Anterior cingulate cortex (tissue), 58 donors: ENCODE results near the gene HNRNPM.

Source experiments
- DNase-seq, 58 donors: peaks; one replicate each; lab custom pipeline; 2025; lab: John Stamatoyannopoulos, UW

The HNRNPM gene

DNA sequence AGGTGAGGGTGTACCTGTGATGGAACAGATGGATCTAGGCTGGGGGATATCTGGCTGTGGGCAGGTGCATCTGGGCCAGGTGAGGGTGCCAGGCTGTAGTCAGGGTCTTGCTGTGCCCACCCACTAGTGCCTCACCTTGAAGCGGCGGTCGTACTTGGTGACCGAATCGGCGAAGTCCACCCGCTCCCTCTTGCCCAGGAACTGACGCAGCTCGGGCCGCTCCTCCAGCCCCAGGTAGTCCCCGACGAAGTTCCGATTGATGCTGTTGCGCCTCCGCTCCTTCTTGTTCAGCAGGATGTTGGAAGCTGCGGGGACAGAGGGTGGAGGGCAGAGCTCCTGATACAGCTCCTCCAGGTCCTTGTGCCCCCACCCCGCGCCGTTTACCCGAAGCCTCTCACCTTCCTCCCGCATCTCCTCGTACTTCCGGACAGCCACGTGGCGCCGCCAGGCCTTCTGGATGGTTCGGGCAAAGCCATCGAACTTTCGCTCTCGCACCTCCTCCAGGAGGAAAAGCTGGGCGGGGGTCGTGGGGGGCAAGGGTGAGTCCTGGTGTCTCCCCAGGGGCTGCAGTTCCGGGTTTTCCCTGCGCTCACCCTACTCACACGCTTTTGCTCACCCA lies 85.4 kb downstream of the HNRNPM start:
- no peak for DNase-seq

DNA sequence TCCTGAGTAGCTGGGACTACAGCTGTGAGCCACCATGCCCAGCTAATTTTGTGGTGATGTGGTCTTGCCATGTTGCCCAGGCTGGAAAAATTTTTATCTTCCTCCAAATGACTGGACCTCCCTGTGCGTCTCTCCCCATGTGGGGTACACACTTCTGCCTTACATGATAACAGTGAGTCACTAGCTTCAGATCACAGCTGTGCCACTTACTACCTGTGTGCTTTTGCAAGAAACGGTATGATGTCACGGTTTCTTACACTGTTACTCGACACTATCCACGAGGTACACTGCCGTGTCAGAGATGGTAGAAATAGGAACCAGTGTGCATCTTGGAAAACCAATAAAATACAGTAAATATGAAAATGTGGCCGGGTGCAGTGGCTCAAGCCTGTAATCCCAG lies 86.7 kb downstream of the HNRNPM start:
- no peak for DNase-seq

DNA sequence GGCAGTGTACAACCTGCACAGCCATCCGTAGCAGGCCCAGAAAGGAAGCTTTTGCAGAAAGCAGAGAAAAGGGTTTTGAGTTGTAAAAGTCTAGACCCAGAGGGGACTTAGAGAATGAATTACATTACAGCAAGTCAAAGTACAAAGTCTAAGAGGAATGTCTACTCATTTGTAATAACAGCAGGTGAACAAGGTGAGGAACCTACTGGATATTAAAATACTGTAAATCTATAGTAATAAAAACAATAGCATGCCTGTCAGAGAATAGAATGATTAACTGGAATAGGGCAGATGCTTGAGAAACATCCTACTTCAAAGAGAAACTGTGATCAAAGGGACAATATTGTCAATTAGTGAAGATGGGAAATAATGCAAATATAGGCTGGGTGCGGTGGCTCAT lies 87.5 kb downstream of the HNRNPM start:
- DNase-seq: no peak

DNA sequence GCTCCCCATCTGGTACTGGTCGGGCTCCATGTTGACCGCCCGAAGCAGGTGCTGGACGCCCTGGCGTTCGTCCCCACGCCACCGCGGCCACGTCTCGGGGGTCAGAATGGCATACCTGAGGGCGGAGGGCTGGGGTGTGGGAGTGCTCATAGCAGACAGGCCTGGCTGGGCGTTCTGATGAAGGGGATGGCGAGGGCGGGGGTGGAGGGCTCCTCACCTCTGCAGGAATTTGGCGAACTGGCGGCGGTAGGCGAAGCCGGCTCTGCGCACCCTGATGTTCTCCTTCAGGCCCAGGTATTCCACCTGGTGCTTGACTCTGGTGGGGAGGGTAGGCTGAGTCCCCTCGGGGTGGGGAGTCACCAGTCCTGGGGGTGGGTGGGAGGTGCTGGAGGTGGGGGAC lies 91.5 kb downstream of the HNRNPM start:
- no peak for DNase-seq

DNA sequence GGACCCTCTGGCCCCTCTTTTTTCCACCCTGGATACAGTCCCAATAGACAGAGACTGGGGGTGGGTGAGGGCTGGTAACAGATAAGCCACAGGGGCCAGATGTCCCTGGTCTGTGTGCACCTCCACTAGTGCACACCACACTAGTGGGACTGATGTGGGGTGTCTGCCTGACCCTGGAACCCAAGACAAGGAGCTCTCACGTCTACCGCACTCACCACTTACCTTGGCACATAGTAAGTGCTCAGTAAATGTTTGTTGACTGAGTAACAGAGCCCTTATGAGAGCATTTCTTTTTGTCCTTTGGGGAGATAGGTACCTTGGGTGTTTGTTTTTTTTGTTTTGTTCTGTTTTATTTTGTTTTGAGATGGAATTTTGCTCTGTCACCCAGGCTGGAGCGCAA lies 92.3 kb downstream of the HNRNPM start:
- no peak for DNase-seq
